Panc1 (cell line): ENCODE results near the gene LTB4R2.

Source experiments
- CTCF ChIP-seq: fragments of 450-650 bp; IDR thresholded peaks from 2 replicates; pipeline ENCODE4 v1.5.1; 2017; ENCODE audit warnings: mild to moderate bottlenecking
- POLR2AphosphoS5 ChIP-seq: IDR thresholded peaks from 2 replicates; pipeline ENCODE4 v1.6.1; 2012; ENCODE audit warnings: mild to moderate bottlenecking, low read depth, low read length, moderate library complexity
- REST ChIP-seq, 2 experiments: IDR thresholded peaks; 2 replicates each; pipeline ENCODE4 v1.6.1; 2011 to 2012; ENCODE audit warnings: low read depth in 2 of 2, control low read depth in 1 of 2, low read length in 1 of 2, mild to moderate bottlenecking in 1 of 2, moderate library complexity in 1 of 2; ENCODE audit not compliant: insufficient read depth in 1 of 2
- TCF7L2 ChIP-seq: IDR thresholded peaks from 2 replicates; pipeline ENCODE4 v1.6.1; 2011; ENCODE audit warnings: mild to moderate bottlenecking, low read depth, low read length, inconsistent platforms

- TF ChIP-seq CTCF: peak; percentile 17; the same call in 1 of the 2 replicates
- no peak for TF ChIP-seq POLR2AphosphoS5
- TF ChIP-seq TCF7L2: no peak
- TF ChIP-seq REST (IDR thresholded peaks at IDR 0.05; ENCODE audit: insufficient read depth in 1 of 2, low read depth in 2 of 2, low read length in 1 of 2): no peak
Measured at GRCh38 chr14:24273422-24273998, 36.4 kb upstream of the LTB4R2 start.
